Trophoblast cell (in vitro differentiated cells and primary cell): Measurements from ENCODE around the gene ASTN1.
A peak's percentile ranks its signal among the peaks of the same experiment; 100 is the strongest.

Experiments used
- DNase-seq, 2 donors: peaks; one replicate each; pipeline ENCODE4 v3.0.0-alpha.2; 2016
- H2AFZ ChIP-seq: 2 replicates; pipeline ENCODE4 v1.6.1; 2013; ENCODE audit warnings: low read length, moderate library complexity, mild to moderate bottlenecking; ENCODE audit not compliant: insufficient read depth, poor library complexity
- H2AK5ac ChIP-seq: 2 replicates; pipeline ENCODE4 v1.6.1; 2013; ENCODE audit warnings: mild to moderate bottlenecking, low read length
- H2BK120ac ChIP-seq: 2 replicates; pipeline ENCODE4 v1.6.1; 2013; ENCODE audit warnings: low read length, mild to moderate bottlenecking, moderate library complexity; ENCODE audit not compliant: insufficient read depth, poor library complexity
- H2BK12ac ChIP-seq: 2 replicates; pipeline ENCODE4 v1.6.1; 2013; ENCODE audit warnings: mild to moderate bottlenecking, low read length, moderate library complexity
- H2BK5ac ChIP-seq: 2 replicates; pipeline ENCODE4 v1.6.1; 2013; ENCODE audit warnings: low read length, low read depth, moderate library complexity, mild to moderate bottlenecking; ENCODE audit not compliant: poor library complexity
- H3K14ac ChIP-seq: 2 replicates; pipeline ENCODE4 v1.6.1; 2013; ENCODE audit warnings: mild to moderate bottlenecking, low read length
- H3K18ac ChIP-seq: 2 replicates; pipeline ENCODE4 v1.6.1; 2013; ENCODE audit warnings: mild to moderate bottlenecking, low read length
- H3K23ac ChIP-seq: 2 replicates; pipeline ENCODE4 v1.6.1; 2013; ENCODE audit warnings: low read length
- H3K27ac ChIP-seq: 2 replicates; pipeline ENCODE4 v1.5.1; 2013; ENCODE audit warnings: low read depth, mild to moderate bottlenecking, inconsistent platforms, low read length, moderate library complexity
- H3K27me3 ChIP-seq: 2 replicates; pipeline ENCODE4 v1.6.1; 2013; ENCODE audit warnings: inconsistent platforms, mild to moderate bottlenecking, low read length, moderate library complexity; ENCODE audit not compliant: insufficient read depth
- H3K36me3 ChIP-seq, 2 experiments: 1 replicate in 1 of 2; 2 replicates in 1 of 2; pipeline ENCODE4 v1.6.1; 2013; ENCODE audit warnings: low read length in 2 of 2, mild to moderate bottlenecking in 2 of 2, moderate library complexity in 1 of 2; ENCODE audit not compliant: insufficient read depth in 2 of 2, control insufficient read depth in 1 of 2
- H3K4ac ChIP-seq: 2 replicates; pipeline ENCODE4 v1.6.1; 2013; ENCODE audit warnings: low read depth, mild to moderate bottlenecking, low read length, moderate library complexity
- H3K4me1 ChIP-seq, 2 experiments: 1 replicate in 1 of 2; 2 replicates in 1 of 2; pipeline ENCODE4 v1.6.1; 2013; ENCODE audit warnings: low read length in 2 of 2, mild to moderate bottlenecking in 2 of 2, moderate library complexity in 1 of 2; ENCODE audit not compliant: insufficient read depth in 2 of 2, control insufficient read depth in 1 of 2
- H3K4me2 ChIP-seq: 2 replicates; pipeline ENCODE4 v1.6.1; 2013; ENCODE audit warnings: inconsistent platforms, mild to moderate bottlenecking, low read length, moderate library complexity
- H3K4me3 ChIP-seq: 2 replicates; pipeline ENCODE4 v1.5.1; 2013; ENCODE audit warnings: mild to moderate bottlenecking, low read depth, low read length, inconsistent platforms
- H3K79me1 ChIP-seq: one replicate; pipeline ENCODE4 v1.6.1; 2013; ENCODE audit warnings: low read length
- H3K79me2 ChIP-seq: 2 replicates; pipeline ENCODE4 v1.6.1; 2013; ENCODE audit warnings: low read length, mild to moderate bottlenecking; ENCODE audit not compliant: control insufficient read depth, insufficient read depth, poor library complexity
- H3K9ac ChIP-seq: 2 replicates; pipeline ENCODE4 v1.6.1; 2013; ENCODE audit warnings: mild to moderate bottlenecking, low read length
- H3K9me3 ChIP-seq: 2 replicates; pipeline ENCODE4 v1.6.1; 2013; ENCODE audit warnings: low read depth, mild to moderate bottlenecking, control low read depth, inconsistent platforms, low read length; ENCODE audit not compliant: insufficient read depth
- H4K12ac ChIP-seq: 2 replicates; pipeline ENCODE4 v1.6.1; 2013; ENCODE audit warnings: low read depth, mild to moderate bottlenecking, low read length, moderate library complexity
- H4K8ac ChIP-seq: 2 replicates; pipeline ENCODE4 v1.6.1; 2013; ENCODE audit warnings: low read depth, mild to moderate bottlenecking, low read length, moderate library complexity
- H4K91ac ChIP-seq: one replicate; pipeline ENCODE4 v1.6.1; 2013; ENCODE audit warnings: low read depth, mild to moderate bottlenecking, low read length, moderate library complexity
- WGBS: extraction: QIAGEN DNeasy Blood & Tissue Kit; methylation state at CpG from one replicate; pipeline ENCODE4 v1.1.7; 2013; ENCODE audit warnings: missing lambda C conversion rate; ENCODE audit not compliant: insufficient read length, insufficient coverage; ENCODE audit errors: extremely low coverage; 5-methylcytosine and 5-hydroxymethylcytosine counted together

Gene ASTN1

DNA sequence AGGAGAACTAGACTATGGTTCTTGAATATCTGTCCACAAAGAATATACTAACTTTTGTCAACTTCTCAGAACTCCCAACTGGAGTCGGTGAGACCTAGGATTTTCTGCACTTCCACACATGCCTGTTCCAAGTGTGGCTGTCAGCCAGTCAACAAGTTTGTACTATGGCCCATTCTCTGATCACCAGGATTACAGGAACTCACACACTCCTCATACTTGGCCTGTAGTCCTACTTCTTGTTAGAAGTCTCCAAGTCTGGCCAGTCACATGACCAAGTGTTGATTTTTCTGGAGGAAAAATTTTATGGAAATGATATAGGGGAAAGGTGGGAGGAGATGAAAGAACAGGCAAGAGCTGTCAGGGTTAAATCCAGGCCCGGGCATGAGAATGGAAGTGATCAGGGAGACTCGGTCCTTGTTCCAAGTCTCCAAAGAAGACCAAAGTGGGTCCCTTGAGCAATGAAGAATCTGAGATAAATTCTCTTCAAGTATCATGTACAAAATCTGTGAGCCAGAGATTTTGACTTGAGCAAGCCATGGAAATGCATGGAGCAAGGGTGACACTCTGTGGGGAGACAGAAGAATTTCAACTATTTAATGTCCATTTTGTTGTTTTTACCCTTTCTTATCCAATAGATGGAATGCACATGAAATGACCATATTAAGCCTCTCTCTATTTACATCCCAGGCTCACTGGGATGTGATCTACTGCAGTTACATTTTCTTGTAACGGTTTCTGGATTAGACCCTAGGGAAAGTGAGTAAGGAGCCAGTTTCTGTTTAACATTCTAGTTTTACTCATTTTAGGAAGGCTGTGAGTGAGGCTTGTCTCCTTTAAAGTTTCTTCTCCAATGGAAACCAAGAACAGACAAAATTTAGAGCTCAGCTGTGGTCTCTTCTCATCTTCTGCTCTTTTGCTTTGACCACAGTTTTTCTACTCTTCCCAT, 320.9 kb downstream of the ASTN1 start:
- DNase-seq: no peak
- Histone ChIP-seq H4K91ac (peak overlapping the region; percentile 43), H2AFZ (no peak overlapping the region), H3K27me3 (no peaks in the 10 kb centered on the region), H3K14ac (peak overlapping the region; percentile 40), H2BK12ac (peak overlapping the region; percentile 98), H3K4me3 (no peak overlapping the region), H3K4ac (no peak overlapping the region), H3K36me3 (no peaks in the 10 kb centered on the region), H3K27ac (no peak overlapping the region), H3K4me1 (peaks cover 6 to 10% of the 10 kb centered on the region in 2 experiments), H3K18ac (no peak overlapping the region), H3K79me1 (peaks cover 15% of the 10 kb centered on the region), H3K9ac (no peak overlapping the region), H2AK5ac (peak overlapping the region; percentile 88), H2BK120ac (peak overlapping the region; percentile 58), H4K8ac (peak overlapping the region; percentile 44), H2BK5ac (peak overlapping the region; percentile 54), H3K23ac (no peak overlapping the region), H3K9me3 (no peaks in the 10 kb centered on the region), H4K12ac (no peak overlapping the region), H3K79me2 (no peaks in the 10 kb centered on the region), H3K4me2 (no peak overlapping the region)
- no CpG with 5 or more reads among the region's 4 CpGs for WGBS

DNA sequence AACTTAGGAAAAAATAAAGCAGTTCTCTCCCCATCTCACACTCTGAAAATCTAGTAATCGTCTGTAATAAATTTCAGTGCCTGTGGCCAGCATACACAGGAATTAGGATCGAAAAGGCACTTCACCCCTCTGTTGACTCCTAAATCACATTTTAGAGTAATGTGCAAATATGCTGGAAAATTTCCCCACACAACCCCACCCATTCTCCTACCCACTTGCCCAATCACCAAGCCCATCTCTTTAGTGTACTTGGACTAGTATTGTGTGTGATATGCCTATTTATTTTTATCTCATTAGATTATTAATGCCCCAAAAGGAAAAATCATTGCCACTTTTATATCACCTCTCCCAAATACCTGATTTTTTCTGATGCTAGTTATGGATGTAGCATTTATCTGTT, 323.3 kb downstream of the ASTN1 start:
- no CpG with 5 or more reads among the region's 2 CpGs for WGBS
- Histone ChIP-seq H3K79me2 (no peaks in the 10 kb centered on the region), H4K12ac (no peak overlapping the region), H3K9me3 (no peaks in the 10 kb centered on the region), H2BK120ac (no peak overlapping the region), H3K36me3 (no peaks in the 10 kb centered on the region), H3K18ac (no peak overlapping the region), H2BK5ac (no peak overlapping the region), H3K27me3 (no peaks in the 10 kb centered on the region), H3K4ac (no peak overlapping the region), H2AFZ (no peak overlapping the region), H2BK12ac (no peak overlapping the region), H3K4me1 (peaks cover 3 to 4% of the 10 kb centered on the region in 2 experiments), H3K23ac (no peak overlapping the region), H3K14ac (no peak overlapping the region), H3K27ac (no peak overlapping the region), H4K91ac (no peak overlapping the region), H3K79me1 (peaks cover 12% of the 10 kb centered on the region), H3K4me3 (no peak overlapping the region), H3K9ac (no peak overlapping the region), H3K4me2 (no peak overlapping the region), H4K8ac (no peak overlapping the region), H2AK5ac (no peak overlapping the region)
- no peak for DNase-seq

DNA sequence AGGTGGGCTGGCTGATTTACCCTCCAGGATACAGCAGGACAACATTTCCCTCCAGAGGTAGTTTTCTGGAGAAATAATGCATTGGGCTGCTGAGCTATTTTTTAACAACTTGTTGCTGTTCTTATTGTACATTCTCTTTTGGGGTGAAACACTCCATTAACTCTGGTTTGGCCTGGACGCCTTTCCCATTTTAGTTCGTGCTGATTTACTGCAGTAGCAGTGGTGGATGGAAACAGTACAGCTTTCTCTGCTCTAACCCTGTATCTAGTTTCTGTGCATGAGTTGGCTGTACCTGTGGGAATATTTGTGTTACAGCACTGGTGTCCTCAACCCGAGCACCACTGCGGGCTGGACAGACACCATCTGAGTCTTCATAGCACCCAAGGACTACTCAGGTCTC, 325.3 kb downstream of the ASTN1 start:
- H3K18ac ChIP-seq: no peak overlapping the region

DNA sequence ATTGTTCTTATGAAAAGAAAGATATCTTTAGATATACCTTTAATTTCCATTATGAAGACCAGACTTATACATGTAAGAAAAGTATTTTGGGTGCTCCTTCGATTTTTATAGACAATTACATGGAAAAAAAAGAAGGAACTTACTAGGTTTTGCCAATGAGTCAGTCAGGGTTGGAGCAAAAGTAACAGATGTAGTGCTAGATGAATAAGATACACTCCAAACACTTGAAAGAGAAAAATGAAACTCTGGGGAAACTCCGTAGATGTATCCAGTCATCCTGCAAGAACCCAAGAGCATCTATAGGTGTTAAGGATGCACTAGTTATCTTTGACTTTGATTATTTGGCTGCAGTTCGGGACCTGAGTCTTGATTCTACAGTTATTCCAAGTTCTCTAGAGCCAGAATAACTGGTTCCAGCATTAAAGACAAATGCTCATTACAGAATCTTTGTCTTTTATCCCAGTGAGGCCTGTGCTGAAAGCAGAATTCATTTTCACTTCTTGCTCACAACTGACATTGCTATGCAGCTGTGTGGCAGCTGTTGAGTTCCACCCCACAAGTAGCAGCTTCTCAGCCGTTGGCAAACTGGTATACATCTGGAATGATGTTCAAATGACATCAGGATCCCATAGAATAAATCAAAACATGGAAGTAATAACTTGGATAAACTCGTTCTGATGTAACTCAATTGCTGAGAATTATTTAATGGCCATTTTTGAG, 326.1 kb downstream of the ASTN1 start:
- Histone ChIP-seq H3K79me2 (no peaks in the 10 kb centered on the region), H2AK5ac (no peak overlapping the region), H3K9me3 (no peaks in the 10 kb centered on the region), H3K4me2 (no peak overlapping the region), H3K4ac (no peak overlapping the region), H3K27me3 (no peaks in the 10 kb centered on the region), H2BK5ac (no peak overlapping the region), H3K18ac (no peak overlapping the region), H4K12ac (no peak overlapping the region), H4K8ac (no peak overlapping the region), H3K36me3 (no peaks in the 10 kb centered on the region), H3K27ac (no peak overlapping the region), H3K4me1 (peaks cover 0 to 3% of the 10 kb centered on the region in 2 experiments), H3K14ac (no peak overlapping the region), H3K4me3 (no peak overlapping the region), H3K23ac (no peak overlapping the region), H2BK12ac (no peak overlapping the region), H2BK120ac (no peak overlapping the region), H4K91ac (no peak overlapping the region), H2AFZ (no peak overlapping the region), H3K9ac (no peak overlapping the region), H3K79me1 (peaks cover 4% of the 10 kb centered on the region)
- no peak for DNase-seq
- no CpG with 5 or more reads among the region's 5 CpGs for WGBS

More for the DNA sequence above, 325.3 kb downstream of the ASTN1 start:
- H2BK120ac ChIP-seq: no peak overlapping the region
- H3K14ac ChIP-seq: no peak overlapping the region
- H3K4ac ChIP-seq: no peak overlapping the region
- H3K4me2 ChIP-seq: no peak overlapping the region
- H2AFZ ChIP-seq: no peak overlapping the region
- H2BK5ac ChIP-seq: no peak overlapping the region
- H2AK5ac ChIP-seq: no peak overlapping the region
- H3K79me2 ChIP-seq: no peaks in the 10 kb centered on the region
- no peaks in the 10 kb centered on the region for H3K9me3 ChIP-seq
- no peaks in the 10 kb centered on the region for H3K27me3 ChIP-seq
- H3K4me1 ChIP-seq: peaks cover 1 to 3% of the 10 kb centered on the region in 2 experiments
- H3K79me1 ChIP-seq: peaks cover 5% of the 10 kb centered on the region
- H4K91ac ChIP-seq: no peak overlapping the region
- H3K23ac ChIP-seq: no peak overlapping the region
- H4K12ac ChIP-seq: no peak overlapping the region
- no peak overlapping the region for H4K8ac ChIP-seq
- no CpG with 5 or more reads among the region's 4 CpGs for WGBS
- no peak for DNase-seq
- no peak overlapping the region for H3K27ac ChIP-seq
- H3K9ac ChIP-seq: no peak overlapping the region
- no peak overlapping the region for H2BK12ac ChIP-seq
- H3K4me3 ChIP-seq: no peak overlapping the region
- no peaks in the 10 kb centered on the region for H3K36me3 ChIP-seq
